HG02763 (cell line): Measurements from ENCODE around the gene TXNDC2.
A peak's percentile ranks its signal among the peaks of the same experiment; 100 is the strongest.
"Not testable (repeated sequence)": the region's sequence is repeated elsewhere in the genome, so short reads cannot be mapped to it uniquely, and the experiment has no call there.

ENCODE experiments used
- ATAC-seq: cut with Tn5 transposase; IDR thresholded peaks from one replicate; pipeline ENCODE4 v1.9.1; 2021; ENCODE audit warnings: mild to moderate bottlenecking, moderate library complexity; ENCODE audit not compliant: unreplicated experiment

TXNDC2 gene

DNA sequence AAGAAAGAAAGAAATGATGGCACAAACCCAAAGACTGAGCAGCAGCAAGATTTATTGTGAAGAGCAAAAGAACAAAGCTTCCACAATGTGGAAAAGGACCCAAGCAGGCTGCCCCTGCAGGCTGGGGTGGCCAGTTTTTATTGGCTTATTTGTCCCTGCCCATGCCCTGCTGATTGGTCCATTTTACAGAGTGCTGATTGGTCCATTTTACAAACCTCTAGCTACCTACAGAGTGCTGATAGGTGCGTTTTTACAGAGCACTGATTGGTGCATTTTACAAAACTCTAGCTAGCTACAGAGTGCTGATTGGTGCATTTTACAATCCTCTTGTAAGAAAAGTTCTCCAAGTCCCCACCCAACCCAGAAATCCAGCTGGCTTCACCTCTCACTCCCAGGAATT lies 26.5 kb downstream of the TXNDC2 start:
- ATAC-seq = not testable (repeated sequence)

GRCh38 chr18:9913151-9913525 lies 27.4 kb downstream of the TXNDC2 start:
- no peak for ATAC-seq

DNA sequence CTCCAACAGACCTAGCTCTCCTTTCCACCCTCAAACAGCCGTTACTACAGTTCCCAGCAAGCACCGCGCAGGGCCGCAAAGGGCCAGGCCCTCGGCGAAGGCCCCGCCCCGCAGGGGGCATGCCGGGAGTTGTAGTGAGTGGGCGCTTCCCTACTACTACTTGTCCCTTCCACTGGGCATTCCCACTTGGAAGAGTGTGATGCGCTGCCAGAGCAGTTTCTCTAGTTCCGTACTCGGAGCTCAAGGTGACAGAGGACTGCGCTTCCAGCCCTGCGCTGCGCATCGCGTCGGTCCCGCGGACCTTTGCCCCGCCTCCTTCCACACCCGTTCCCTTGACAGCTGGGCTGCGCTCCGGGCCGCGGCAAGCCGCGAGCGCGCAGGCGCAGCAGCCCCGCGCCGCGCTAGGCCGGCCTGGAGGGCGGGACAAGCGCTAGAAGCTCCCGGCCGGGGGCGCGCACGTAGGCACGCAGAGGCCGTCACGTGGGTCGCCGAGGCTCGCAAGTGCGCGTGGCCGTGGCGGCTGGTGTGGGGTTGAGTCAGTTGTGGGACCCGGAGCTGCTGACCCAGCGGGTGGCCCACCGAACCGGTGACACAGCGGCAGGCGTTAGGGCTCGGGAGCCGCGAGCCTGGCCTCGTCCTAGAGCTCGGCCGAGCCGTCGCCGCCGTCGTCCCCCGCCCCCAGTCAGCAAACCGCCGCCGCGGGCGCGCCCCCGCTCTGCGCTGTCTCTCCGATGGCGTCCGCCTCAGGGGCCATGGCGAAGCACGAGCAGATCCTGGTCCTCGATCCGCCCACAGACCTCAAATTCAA lies 28.0 kb downstream of the TXNDC2 start, which contains the start of gene VAPA:
Gene VAPA (plus strand): TSS at position 491 of the 808 bp plus-strand sequence. CDS start 241 bp downstream, at position 732.
- ATAC-seq = peak; percentile 80

- ATAC-seq = peak; percentile 20
Observed at GRCh38 chr18:9914334-9914583, 28.5 kb downstream of the TXNDC2 start.

- ATAC-seq = peak; percentile 30
Observed at GRCh38 chr18:9914584-9915290, 29.0 kb downstream of the TXNDC2 start.

- ATAC-seq = no peak
Observed at GRCh38 chr18:9915291-9916076, 29.7 kb downstream of the TXNDC2 start.

GRCh38 chr18:9916077-9916639 lies 30.4 kb downstream of the TXNDC2 start:
- no peak for ATAC-seq

- ATAC-seq = no peak
Observed at GRCh38 chr18:9916808-9917207, 31.0 kb downstream of the TXNDC2 start.

GRCh38 chr18:9918016-9918680 lies 32.4 kb downstream of the TXNDC2 start:
- no peak for ATAC-seq

DNA sequence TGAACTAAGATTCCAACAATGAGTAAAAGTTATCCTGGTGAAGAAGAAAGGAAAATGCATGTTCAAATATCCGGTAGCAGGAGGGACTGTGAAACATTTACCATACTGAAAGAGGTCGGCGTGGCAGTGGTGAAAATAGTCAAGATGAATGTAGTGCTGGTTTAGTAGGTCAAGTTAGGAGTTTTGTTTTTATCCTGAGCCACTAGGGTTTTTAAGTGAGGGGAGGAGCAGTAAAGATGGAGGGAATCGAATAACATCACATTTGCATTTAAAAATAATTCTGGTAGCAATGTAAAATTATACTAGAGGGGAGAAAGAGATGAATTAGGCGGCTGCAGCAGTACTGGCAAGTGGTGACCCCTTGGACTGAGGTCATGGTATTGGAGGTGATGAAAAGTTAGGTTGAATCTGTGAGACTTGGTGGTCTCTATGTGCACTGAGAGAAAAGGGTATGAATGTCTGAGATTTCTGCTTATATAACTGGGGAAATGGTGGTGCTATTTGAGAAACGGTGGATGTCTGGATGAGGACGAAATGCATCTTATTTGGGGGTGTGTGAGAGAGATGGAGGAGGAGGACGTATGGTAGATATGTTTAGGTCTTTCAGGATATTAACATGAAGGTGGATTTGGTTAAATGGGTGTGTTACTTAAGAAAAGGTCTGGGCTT lies 33.9 kb downstream of the TXNDC2 start:
- ATAC-seq = no peak

GRCh38 chr18:9922592-9923311 lies 37.0 kb downstream of the TXNDC2 start:
- no peak for ATAC-seq

GRCh38 chr18:9924371-9924943 lies 38.7 kb downstream of the TXNDC2 start:
- ATAC-seq = no peak

DNA sequence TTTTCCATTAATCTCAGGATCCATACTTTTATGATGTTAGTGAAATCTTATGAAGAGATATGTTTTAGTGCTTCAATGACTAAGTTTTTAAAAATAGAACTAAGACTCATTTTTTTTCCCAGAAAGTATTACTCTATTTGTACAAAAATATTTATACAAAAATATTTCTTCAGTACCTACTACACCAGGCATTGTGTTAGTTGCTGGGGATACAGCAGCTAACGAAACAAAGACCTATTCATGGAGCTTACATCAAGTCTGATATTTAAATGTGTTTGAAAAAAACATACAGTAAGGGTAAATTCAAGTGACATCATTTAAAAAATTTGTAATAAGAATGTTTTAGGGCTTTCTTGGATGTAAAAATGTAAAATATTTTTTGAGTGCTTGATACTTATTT lies 39.6 kb downstream of the TXNDC2 start:
- ATAC-seq = no peak

GRCh38 chr18:9925795-9926194 lies 40.0 kb downstream of the TXNDC2 start:
- ATAC-seq = no peak

DNA sequence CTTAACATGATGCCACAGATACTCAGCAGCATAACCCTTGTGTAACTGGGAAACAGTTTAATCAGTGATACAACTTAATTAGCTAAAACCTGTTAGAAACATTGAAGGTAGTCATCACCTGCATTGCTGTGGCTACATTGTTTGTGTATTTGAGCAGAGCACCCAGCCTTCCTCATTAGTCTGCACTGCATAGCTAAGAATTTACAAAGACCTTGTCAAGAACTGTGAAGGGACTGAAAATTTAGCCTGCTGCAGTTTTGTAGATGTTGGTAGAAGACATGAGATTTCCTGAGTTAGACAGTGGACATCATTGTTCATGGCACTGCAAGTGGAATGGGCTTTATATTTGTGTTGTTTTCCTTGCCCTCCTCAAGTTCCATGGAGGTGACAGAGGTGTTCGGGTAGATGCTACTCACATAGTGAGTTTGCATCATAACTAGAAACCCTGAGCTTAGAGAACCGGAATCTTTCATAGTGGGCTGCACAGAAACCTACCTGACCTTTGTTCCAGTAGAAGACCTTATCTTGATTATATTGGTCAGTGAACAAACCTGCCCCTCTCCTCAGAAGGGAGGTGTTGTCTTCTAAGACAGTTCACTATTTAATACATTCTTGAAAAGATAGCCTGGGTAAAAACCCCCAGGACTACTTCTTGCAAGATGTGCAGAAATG lies 40.6 kb downstream of the TXNDC2 start:
- ATAC-seq = no peak

GRCh38 chr18:9926977-9927376 lies 41.2 kb downstream of the TXNDC2 start:
- ATAC-seq = no peak

DNA sequence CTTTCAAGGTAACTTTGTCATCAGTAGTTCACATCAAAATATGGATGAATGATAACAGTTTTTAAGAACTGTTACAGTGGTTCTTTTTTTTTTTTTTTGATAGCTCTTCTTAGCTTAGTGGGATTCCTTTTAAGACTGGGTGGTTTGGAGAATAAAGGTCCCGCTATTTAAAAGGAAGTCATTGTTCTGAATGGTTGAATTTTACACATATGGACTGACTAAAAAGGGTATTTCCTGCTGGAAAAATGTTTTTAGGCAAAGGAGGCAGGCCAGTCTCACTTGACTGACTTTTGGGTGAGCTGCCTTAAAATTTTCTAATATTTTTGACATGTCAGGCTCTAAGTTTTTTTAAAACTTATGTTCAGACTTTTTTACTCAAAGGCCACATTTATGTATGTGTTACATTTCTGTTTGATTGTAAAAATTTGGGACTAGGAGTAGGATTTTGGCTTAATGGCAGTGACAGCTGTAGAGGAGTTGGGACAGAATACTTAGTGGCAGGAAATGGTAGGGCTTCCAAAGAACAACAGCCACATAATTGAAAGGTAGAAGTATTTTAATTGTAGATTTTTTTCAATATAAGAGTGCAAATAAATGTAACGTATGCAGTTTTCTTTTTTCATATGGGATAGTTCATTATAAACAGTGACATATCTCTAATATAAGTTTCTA lies 41.8 kb downstream of the TXNDC2 start:
- ATAC-seq = no peak

DNA sequence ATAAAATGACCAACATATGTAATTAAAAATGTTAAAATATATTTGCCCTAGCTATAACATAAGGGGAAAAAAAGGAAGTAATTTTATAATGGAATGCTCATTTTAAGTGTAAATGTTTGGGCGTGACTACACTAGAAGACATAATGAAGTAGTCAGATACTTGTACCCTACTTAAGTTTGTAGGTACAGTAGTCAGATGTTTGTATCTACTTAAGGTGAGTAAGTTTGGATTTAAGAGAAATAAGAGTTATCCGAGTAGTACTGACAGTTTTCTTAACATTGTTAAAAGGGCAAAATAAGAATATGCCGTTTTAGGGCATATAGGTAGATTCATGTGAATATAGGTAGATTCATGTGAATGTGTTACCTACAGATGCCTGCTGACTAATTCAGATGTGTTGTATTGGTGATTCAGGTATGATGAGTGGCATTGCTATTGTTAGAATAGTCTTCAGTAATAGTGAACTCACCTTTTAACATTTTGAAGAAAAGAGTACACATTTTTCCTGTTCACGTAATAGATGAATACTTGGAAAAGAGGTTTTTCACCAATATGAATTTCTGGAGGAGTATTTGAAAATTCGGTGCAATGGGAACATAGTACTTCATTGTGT lies 43.0 kb downstream of the TXNDC2 start:
- no peak for ATAC-seq
